NCI-H128 (cell line): ENCODE measurements around the gene GSAP.
"Not testable (repeated sequence)": the region's sequence is repeated elsewhere in the genome, so short reads cannot be mapped to it uniquely, and the experiment has no call there.

Source experiments
- DNase-seq: peaks from one replicate; lab custom pipeline; 2025; ENCODE audit not compliant: unreplicated experiment; lab: John Stamatoyannopoulos, UW

Gene GSAP

DNA sequence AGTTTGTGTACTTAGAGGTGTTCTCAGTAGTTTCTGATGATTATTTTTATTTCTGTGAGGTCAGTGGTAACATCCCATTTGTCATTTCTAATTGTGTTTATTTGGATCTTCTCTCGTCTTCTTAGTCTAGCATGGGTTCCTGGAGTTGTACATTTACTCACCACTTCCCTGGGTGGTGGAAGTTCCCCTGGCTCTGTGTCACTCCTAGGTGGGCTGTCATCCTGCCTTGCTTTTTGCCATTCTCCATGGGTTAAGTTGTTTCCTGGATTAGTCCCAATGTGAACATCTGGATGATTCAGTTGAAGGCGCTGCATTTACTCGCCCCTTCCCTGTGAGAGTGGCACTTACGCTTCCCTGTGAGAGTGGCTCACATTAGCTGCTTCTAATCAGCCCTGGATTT, 48.2 kb downstream of the GSAP start:
- no peak for DNase-seq

GRCh38 chr7:77362905-77363304, 53.2 kb downstream of the GSAP start:
- no peak for DNase-seq

- DNase-seq = no peak
These were observed 55.2 kb downstream of the GSAP start for GRCh38 chr7:77360969-77361368.

DNA sequence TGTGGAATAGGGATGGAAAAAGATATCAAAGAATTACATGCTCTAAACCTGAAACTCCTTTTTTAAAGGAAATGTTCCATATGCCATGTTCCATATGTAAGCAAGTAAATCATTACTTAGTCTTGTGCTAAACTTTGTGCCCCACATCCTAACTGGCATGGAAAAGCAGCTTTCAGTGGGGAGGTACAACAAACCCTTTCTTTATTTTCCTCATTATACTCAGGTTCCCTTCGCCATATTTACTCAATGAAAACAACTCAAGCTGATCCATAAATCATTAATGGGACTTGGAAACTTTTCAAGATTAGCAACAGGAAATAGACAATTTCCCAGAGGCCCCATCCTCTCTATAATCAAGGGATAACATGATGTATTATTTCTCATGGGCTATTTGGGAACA, 56.0 kb downstream of the GSAP start:
- DNase-seq = no peak

DNA sequence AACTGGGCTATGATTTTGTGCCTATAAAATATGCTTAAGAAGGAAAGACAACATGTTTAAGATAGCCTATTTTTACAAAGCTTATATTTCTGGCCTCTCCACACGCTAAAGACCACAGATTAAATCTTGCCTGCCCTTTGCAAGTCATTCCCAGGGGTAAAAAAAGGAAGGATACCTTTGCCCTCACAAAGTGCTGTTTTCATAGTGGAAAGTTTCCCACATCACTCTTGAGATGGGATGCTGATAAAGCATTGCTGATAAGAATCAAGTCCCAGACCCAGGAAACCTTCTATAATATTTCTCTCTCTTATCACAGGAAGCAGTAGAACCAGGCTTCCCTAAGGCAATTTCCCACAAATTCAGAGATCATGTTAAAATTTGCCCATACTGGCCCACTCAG, 56.5 kb downstream of the GSAP start:
- DNase-seq = no peak

- no peak for DNase-seq
These were observed 61.2 kb downstream of the GSAP start for GRCh38 chr7:77354914-77355313.

DNA sequence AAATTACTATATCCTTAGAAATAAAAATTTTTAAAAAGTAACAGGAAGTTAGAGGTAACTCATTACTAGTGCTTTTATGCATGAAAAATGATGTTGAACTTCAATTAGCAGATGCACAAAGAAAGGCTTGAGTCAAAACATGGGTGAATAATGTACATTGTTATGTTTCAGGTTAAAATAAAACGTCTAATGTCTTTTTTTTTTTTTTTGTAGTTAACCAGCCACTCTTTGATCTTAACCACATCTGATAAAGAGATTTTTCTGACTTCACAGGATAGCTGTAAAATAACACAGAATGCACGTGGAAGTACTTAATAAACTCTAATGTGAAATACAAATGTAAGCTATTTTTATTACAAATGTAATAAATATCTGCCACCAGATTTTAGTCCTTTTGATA, 61.7 kb downstream of the GSAP start:
- no peak for DNase-seq

DNA sequence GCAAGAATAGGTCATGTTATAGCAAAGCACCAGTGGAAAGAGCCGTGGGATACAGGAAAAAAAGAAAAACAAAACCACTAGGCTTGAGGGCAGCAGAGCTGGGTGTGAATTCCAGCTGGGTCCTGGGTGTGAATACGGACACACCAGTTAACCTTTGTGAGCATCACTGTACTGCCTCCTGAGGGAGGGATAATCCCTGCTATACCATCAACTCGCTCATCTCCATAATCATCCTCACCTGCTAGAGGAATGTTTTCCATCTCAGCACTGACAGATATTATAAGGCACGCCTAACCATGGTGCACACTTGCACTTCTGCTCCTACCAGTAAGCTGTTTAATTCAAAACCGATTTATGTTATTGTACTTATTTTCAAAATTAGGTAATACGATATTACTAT, 62.2 kb downstream of the GSAP start:
- no peak for DNase-seq

DNA sequence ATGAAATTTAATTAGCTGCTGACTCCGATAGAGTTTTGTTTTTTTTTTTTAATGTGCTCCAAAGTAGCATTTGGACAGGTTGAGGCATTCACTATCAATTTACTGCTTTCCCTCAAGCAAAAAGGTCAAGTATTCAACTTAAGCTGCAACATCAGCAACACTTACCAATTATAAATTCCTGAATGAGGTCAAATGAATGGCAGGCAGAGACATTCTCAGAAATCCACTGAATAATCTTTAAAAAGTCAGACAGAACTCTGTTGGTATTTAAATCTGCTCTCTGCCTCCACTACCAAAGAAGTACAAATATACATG, 62.8 kb downstream of the GSAP start:
- DNase-seq = no peak

- DNase-seq = no peak
These were observed 63.3 kb downstream of the GSAP start for GRCh38 chr7:77352665-77353406.

GRCh38 chr7:77351539-77352004, 64.6 kb downstream of the GSAP start:
- DNase-seq = no peak

GRCh38 chr7:77349141-77349540, 67.0 kb downstream of the GSAP start:
- DNase-seq = no peak

DNA sequence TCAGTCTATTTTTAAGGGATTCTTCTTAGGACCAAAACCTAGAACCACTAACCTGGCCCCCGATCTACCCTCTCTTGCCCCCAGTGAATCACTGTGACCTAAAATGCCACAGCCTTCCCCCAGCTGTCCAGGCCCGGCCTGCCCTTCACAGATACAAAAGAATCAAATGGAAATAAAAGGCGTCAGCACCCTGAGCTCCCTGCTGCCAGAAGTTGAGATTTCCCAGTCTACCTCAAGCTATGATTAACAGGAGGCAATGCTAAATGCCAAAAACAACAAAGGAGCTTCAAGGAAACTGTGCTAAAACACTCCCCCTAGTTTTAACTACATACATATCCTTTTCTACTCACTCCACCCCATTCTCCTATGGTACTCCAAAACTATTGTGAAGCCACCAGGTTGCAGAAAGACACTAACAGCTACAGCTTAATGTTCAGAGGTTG, 67.8 kb downstream of the GSAP start:
- no peak for DNase-seq

DNA sequence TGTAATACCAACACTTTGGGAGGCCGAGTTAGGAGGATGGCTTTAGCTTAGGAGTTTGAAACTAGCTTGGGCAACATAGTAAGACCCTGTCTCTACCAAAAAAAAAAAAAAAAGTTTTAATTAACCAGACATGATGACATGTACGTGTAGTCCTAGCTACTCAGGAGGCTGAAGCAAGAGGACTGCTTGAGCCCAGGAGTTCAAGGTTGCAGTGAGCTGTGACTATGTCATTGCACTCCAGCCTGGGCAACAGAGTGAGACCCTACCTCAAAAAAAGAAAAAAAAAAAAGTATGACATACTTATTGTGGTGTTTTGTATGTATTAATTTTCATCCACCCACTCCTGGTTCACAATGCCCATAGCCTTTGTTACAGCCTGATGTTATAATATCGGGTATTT, 69.7 kb downstream of the GSAP start:
- DNase-seq = no peak

DNA sequence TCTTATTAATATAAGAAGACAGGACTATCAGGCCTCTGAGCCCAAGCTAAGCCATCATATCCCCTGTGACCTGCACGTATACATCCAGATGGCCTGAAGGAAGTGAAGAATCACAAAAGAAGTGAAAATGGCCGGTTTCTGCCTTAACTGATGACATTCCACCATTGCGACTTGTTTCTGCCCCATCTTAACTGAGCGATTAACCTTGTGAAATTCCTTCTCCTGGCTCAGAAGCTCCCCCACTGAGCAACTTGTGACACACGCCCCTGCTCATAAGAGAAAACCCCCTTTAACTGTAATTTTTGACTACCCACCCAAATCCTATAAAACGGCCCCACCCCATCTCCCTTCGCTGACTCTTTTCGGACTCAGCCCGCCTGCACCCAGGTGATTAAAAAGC, 70.7 kb downstream of the GSAP start:
- DNase-seq = not testable (repeated sequence)

GRCh38 chr7:77339726-77340125, 76.4 kb downstream of the GSAP start:
- no peak for DNase-seq

DNA sequence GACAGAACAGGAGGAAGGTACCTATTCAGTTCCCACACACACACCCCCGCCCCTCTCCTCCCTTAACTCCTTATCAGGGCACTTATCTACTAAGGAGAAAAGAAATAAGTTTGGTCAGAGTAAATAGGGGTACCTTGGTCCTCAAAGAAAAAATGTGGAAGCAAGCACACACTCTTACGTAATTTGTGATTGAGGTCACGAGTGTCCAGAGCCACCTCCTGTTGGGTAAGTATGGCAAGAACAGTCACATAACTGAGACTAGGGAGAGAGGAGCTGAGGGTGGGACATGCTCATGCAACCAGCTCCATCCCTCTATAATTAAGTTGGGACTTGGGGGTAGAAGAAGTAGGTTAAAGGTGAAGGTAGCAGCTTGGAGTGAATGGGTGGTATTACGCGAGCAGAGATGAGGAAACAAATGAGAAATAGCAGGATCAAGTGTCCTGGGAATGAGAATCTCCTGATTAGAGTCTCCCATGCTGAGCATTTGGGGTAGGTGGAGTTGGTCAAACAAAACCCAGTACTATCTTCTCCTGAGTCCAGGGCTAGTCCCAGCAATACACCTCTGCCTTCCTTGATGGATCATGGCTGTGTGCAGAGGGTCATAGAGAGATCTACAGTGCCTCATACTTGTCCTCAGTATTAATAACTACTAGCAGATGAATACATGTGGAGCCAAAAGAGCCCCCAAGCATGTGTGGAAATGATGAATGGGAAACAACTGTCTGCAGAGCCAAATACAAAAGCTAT, 77.1 kb downstream of the GSAP start:
- DNase-seq = no peak

DNA sequence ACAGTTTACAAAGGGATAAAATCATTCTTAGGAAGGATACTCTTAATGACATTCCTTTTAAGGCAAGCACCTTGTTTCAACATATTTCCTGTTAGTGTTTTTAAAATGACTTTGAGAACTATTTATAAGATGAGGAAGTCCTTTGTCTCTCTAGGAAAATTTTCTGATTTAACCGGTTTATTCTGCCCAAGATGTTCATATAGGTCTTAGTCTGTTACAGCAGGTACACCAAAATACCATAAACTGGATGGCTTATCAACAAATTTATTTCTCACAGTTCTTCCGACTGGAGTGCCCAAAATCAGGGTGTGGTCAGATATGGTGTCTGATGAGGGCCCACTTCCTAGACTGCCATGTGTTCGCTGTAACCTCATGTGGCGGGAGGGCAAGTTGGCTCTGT, 77.9 kb downstream of the GSAP start:
- DNase-seq = no peak

DNA sequence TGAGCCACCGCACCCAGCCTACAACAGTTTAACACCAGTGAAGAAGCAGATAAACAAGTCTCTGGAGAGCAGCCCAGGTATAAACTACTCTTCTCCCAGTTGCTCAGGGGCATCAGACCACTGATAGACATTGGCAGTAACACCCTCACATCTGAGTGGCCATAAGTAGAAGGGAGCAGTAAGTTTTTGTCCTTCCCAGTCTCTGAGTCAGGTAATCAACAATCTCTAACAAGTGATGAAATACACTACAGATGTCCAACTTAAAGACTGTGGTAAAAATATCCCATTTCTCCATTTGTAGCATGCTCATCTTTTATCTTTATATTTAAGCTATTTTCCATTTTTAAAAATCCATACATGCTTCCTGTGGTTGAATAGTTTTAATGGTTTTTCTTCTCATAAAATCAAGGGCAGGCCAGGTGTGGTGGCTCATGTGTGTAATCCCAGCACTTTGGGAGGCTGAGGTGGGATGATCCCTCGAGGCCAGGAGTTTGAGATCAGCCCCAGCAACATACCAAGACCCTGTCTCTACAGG, 78.6 kb downstream of the GSAP start:
- no peak for DNase-seq

DNA sequence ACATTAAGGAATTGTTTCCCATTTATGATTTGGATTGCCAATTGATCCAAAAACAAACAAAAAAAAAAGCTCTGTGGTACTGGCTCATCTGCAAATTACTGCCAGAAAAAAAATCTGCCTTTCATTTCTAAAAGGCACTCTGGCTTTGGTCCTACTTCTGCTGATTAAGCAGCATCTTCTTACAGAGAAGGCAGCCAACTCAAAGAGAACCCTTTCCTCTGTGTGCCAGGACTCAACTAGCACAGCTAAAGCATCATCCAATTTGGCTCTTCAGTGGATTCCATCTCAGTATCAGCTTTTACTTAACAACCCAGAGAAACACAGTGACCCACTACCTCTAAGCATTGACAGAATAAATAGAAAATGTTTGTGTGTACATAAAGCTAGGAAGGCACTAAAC, 80.6 kb downstream of the GSAP start:
- DNase-seq = no peak

- DNase-seq = not testable (repeated sequence)
These were observed 82.1 kb downstream of the GSAP start for GRCh38 chr7:77334039-77334438.

DNA sequence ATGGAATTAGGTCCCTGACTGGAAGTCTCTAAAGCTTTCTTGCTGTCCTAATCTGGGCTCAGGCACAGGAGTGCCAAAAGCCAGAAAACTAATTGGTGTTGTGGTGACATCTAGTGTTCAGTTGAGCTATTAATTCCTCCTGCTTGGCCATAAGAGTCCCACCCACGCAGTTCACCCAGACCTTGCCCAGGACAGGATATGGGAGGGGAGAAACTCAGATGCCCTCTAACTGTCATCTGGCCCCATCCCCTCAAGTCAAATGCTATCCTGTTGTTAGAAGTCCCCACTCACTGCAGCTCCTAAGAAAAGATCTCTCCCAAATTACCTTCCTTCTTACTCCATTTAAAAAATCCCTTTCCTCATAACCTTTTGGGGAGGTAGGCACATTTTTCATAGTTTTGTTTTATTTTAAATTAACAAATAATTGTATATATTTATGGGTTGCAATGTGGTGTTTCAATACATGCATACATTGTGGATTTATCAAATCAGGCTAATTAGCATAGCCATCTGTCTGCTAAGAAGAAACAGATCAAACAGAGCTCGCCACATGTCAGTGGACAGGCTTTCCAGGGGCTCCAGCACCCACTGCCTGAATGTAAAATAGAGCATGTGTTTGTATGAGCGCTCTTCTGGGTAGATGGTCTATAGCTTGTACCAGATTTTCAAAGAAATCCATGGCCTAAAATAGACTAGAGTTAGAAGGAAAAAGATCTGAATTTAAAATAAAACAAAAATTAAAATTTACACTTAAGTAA, 84.0 kb downstream of the GSAP start:
- peak; percentile 44 for DNase-seq
